Tibial nerve (tissue), 4 donors: ENCODE results near the gene SPOCK3. TPM values are rescaled to one million over a fixed set of nuclear protein-coding genes. Genes with fewer than 3 reads are reported as not detected.

ENCODE experiments used
- DNase-seq, 2 donors: peaks; one replicate each; pipeline ENCODE4 v3.0.0-alpha.2; 2019; ENCODE audit warnings: low spot score in 2 of 2
- H3K27ac ChIP-seq, 4 donors: fragments of 200-600 bp; sonication (generic) in 3 of 4; one replicate each; pipeline ENCODE4 v1.5.1; 2017 to 2019; ENCODE audit warnings: mild to moderate bottlenecking in 1 of 4
- H3K27me3 ChIP-seq, 2 donors: fragments of 200-600 bp; sonication (generic) in 1 of 2; one replicate each; pipeline versions ENCODE4 v1.5.1 to v1.6.0; 2017 to 2019
- H3K36me3 ChIP-seq, 3 donors: fragments of 200-600 bp; sonication (generic); one replicate each; pipeline ENCODE4 v1.5.1; 2018 to 2019
- H3K4me1 ChIP-seq, 4 donors: fragments of 200-600 bp; sonication (generic) in 3 of 4; one replicate each; pipeline ENCODE4 v1.5.1; 2017 to 2019
- H3K4me3 ChIP-seq, 4 donors: fragments of 200-600 bp; sonication (generic) in 3 of 4; one replicate each; pipeline ENCODE4 v1.5.1; 2017 to 2019; ENCODE audit warnings: mild to moderate bottlenecking in 1 of 4, moderate library complexity in 1 of 4
- H3K9me3 ChIP-seq, 4 donors: fragments of 200-600 bp; sonication (generic) in 3 of 4; one replicate each; pipeline ENCODE4 v1.5.1; 2017 to 2019
- CTCF ChIP-seq, 5 experiments: fragments of 200-600 bp in 3 of 5; fragments of 450-650 bp in 2 of 5; sonication (generic) in 3 of 5; IDR thresholded peaks; one replicate each; pipeline ENCODE4 v1.5.1; 2016 to 2019; ENCODE audit warnings: antibody characterized with exemption in 5 of 5, mild to moderate bottlenecking in 3 of 5, moderate library complexity in 2 of 5
- EP300 ChIP-seq, 2 donors: sonication (generic); formaldehyde crosslinking; IDR thresholded peaks; one replicate each; pipeline ENCODE4 v1.6.1; 2017; ENCODE audit warnings: antibody characterized with exemption in 2 of 2, mild to moderate bottlenecking in 1 of 2
- POLR2A ChIP-seq, 2 donors: fragments of 450-650 bp; IDR thresholded peaks; one replicate each; pipeline ENCODE4 v1.6.1; 2017; ENCODE audit warnings: antibody characterized with exemption in 2 of 2, mild to moderate bottlenecking in 2 of 2, moderate library complexity in 2 of 2
- WGBS, 2 donors: methylation state at CpG; one replicate each; pipeline ENCODE4 v1.1.5; 2018; 5-methylcytosine and 5-hydroxymethylcytosine counted together
- total RNA-seq, 4 donors: library from RNA; depleted of rRNA; stranded (reverse); fragments of >200 nt; gene quantifications; one replicate each; pipeline ENCODE4 v1.1.0, GENCODE V29; 2016

Gene SPOCK3
- total RNA-seq, 4 donors from 2014 or later: 1.5 TPM; not detected in 3

DNA sequence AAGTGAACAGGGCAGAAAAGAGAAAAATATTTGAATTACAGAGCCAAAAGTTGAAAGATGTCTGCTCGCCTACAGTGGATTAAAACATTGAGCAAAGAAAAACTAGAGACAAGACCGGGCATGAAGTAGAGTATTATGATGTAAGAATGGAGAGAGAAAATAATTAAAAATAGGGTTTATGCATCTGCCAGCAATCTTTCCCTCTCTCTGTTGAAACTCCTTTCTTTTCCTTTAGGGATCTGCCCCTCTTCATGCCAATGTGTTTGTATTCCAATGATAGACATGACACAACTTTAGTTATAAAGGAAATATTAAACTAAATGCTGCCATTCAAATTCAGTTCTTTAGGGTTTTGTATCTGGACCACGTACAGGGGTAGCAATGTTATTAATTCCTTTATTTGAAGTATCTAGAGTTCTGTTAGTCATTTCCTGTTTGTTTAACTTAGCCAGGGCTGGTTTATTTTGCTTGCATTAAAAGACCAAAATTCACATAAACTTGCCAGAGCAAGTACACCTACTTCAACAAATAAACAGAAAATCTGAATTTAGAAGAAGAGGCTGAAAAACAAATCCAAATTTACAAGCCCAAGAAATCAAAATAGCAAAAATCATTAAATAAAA is 202.6 kb downstream of the SPOCK3 start:
- DNase-seq: no peak
- Histone ChIP-seq H3K9me3 (no peaks in the 10 kb centered on the region), H3K4me1 (no peaks in the 10 kb centered on the region), H3K27me3 (no peaks in the 10 kb centered on the region), H3K36me3 (no peaks in the 10 kb centered on the region), H3K4me3 (no peak overlapping the region), H3K27ac (no peak overlapping the region)
- 43 to 44% methylated on average over 3 of the region's 3 CpGs for WGBS, 2 donors
- TF ChIP-seq EP300 (IDR thresholded peaks at IDR 0.05): no peak

DNA sequence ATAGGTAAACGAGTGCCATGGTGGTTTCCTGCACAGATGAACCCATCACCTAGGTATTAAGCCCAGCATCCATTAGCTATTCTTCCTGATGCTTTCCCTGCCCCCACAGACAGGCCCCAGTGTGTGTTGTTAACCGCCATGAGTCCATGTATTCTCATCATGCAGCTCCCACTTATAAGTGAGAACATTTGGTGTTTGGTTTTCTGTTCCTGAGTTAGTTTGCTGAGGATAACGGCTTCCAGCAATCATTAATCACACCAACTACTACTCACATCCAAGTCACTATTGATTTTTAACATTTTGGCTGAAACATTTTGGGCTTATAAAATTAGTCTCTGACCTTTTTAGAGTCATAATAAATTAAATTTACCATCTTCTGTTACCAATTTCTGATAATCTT is 205.3 kb downstream of the SPOCK3 start:
- no peak overlapping the region for H3K27ac ChIP-seq
- WGBS, 2 donors: 69 to 74% methylated on average over 3 of the region's 3 CpGs
- H3K9me3 ChIP-seq: no peaks in the 10 kb centered on the region
- no peak for TF ChIP-seq POLR2A (IDR thresholded peaks at IDR 0.05)
- TF ChIP-seq CTCF (IDR thresholded peaks at IDR 0.05): no peak
- no peak for TF ChIP-seq EP300 (IDR thresholded peaks at IDR 0.05)
- no peak for DNase-seq
- no peaks in the 10 kb centered on the region for H3K4me1 ChIP-seq
- H3K27me3 ChIP-seq: no peaks in the 10 kb centered on the region
- H3K36me3 ChIP-seq: no peaks in the 10 kb centered on the region
- H3K4me3 ChIP-seq: no peak overlapping the region

DNA sequence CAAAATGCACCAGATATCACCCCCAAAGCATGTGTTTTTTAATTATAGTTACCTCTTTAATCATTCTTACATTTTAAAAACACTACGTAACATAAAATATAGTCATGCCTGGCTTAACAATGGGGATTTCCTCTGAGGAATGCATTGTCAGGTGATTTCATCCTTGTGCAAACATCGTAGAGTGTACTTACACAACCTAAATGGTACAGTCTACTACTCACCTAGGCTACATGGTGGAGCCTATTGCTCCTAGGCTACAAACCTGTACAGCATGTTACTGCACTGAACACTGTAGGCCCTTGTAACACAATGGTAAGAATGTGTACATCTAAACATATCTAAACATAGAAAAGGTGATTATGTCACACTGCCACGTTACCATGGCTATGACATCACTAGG is 208.6 kb downstream of the SPOCK3 start:
- H3K4me1 ChIP-seq: no peaks in the 10 kb centered on the region
- no peak overlapping the region for H3K4me3 ChIP-seq
- no peak for DNase-seq
- no peaks in the 10 kb centered on the region for H3K9me3 ChIP-seq
- H3K27me3 ChIP-seq: no peaks in the 10 kb centered on the region
- TF ChIP-seq CTCF (IDR thresholded peaks at IDR 0.05) (no peak), EP300 (IDR thresholded peaks at IDR 0.05) (no peak), POLR2A (IDR thresholded peaks at IDR 0.05) (no peak)
- no peak overlapping the region for H3K27ac ChIP-seq
- 81 to 86% methylated on average over 3 of the region's 3 CpGs for WGBS, 2 donors
- no peaks in the 10 kb centered on the region for H3K36me3 ChIP-seq

GRCh38 chr4:167023364-167023925 is 210.8 kb downstream of the SPOCK3 start:
- WGBS, 2 donors: 45 to 46% methylated on average over 4 of the region's 4 CpGs
- no peak for DNase-seq
- H3K27ac ChIP-seq: no peak overlapping the region
- no peaks in the 10 kb centered on the region for H3K36me3 ChIP-seq
- H3K4me3 ChIP-seq: no peak overlapping the region
- H3K9me3 ChIP-seq: no peaks in the 10 kb centered on the region
- no peaks in the 10 kb centered on the region for H3K4me1 ChIP-seq
- no peaks in the 10 kb centered on the region for H3K27me3 ChIP-seq
- no peak for TF ChIP-seq POLR2A (IDR thresholded peaks at IDR 0.05)
- TF ChIP-seq EP300 (IDR thresholded peaks at IDR 0.05): no peak
- no peak for TF ChIP-seq CTCF (IDR thresholded peaks at IDR 0.05)

DNA sequence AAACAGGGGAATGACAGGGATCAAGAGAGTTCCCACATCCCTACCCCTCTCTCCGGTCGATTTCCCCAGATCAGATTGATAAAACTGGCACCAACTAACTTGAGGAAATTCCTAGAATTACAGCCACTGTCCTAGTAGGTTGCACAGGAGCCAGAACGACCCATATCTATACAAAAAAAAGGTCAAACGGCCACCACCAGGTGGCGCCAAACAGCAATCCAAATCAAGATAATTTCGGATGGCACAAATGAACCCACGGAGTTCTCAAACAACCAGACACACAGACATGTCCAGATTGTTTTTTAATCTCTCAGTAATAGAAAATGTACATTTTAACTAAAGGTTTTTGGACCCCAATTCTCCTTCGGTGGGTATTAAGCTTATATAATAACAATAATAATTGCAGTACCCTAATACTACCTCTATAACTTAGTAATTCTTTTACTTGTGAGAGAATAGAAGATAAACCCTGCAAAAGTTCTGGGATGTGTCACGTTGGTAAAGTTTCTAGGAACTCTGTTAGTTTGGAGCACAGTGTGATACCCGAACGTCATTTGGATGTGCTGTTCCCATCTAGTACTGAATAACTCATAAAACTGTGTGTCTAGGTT is 212.6 kb downstream of the SPOCK3 start:
- Histone ChIP-seq H3K4me1 (no peaks in the 10 kb centered on the region), H3K9me3 (no peaks in the 10 kb centered on the region), H3K27ac (no peak overlapping the region), H3K4me3 (no peak overlapping the region), H3K36me3 (no peaks in the 10 kb centered on the region), H3K27me3 (no peaks in the 10 kb centered on the region)
- DNase-seq: peak; percentile 63 to 74
- WGBS, 2 donors: 26% methylated on average over 11 of the region's 11 CpGs
- no peak for TF ChIP-seq EP300 (IDR thresholded peaks at IDR 0.05)
- peak; percentile 50 to 69 (median 52) for TF ChIP-seq CTCF (IDR thresholded peaks at IDR 0.05)
- TF ChIP-seq POLR2A (IDR thresholded peaks at IDR 0.05): no peak
